Stimulated activated CD8-positive, alpha-beta memory T cell treated with anti-CD3 and anti-CD28 coated beads, Interleukin-2, amount 100 ng/mL, for 48 hours (primary cell): Measurements from ENCODE around the gene SLC51B.
"Not testable (repeated sequence)": the region's sequence is repeated elsewhere in the genome, so short reads cannot be mapped to it uniquely, and the experiment has no call there.

ENCODE experiments used
- DNase-seq, 2 donors: peaks; one replicate each; pipeline ENCODE4 v3.0.0-alpha.2; 2020; ENCODE audit warnings: low read depth in 2 of 2

SLC51B gene

GRCh38 chr15:65041787-65042186, 3.4 kb upstream of the SLC51B start:
- no peak for DNase-seq

- DNase-seq, result no peak
Observed at GRCh38 chr15:65042776-65043327, 2.3 kb upstream of the SLC51B start.

DNA sequence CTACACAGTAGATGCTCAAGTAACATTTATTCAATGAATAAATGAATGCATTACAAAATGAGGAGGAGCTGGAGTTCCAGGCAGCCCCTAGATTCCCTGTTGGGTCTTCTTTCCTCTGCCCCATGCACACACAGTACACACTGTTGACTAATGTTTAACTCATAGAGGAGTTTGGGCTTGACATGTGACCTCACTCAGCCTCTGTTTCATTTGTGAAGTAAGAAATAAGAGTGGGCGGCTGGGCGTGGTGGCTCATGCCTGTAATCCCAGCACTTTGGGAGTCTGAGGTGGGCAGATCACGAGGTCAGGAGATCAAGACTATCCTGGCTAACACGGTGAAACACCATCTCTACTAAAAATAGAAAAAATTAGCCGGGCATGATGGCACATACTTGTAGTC, 969 bp upstream of the SLC51B start:
- DNase-seq, result not testable (repeated sequence)

- no peak for DNase-seq
Observed at GRCh38 chr15:65048241-65048640, 3.1 kb downstream of the SLC51B start.

GRCh38 chr15:65049418-65049840, 4.2 kb downstream of the SLC51B start:
- DNase-seq, result peak; percentile 82 to 86

DNA sequence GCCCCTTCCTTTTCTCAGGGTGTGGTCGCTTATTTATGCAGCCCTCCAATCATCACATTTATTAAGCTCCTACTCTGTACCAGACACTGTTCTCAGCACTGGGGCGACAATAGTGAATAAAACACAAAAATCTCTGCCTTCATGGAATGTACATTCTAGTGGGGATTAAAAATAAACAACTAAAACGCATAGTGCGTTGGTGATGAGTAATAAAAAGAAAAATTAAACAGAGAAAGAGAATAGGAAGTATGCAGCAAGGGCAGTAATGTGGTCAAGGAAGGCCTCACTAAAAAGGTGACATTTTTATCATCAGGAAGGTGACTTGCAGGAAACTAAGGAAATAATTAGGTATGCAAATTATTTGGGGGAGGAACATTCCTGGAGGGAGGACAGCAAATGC, 5.1 kb downstream of the SLC51B start:
- DNase-seq, result no peak

DNA sequence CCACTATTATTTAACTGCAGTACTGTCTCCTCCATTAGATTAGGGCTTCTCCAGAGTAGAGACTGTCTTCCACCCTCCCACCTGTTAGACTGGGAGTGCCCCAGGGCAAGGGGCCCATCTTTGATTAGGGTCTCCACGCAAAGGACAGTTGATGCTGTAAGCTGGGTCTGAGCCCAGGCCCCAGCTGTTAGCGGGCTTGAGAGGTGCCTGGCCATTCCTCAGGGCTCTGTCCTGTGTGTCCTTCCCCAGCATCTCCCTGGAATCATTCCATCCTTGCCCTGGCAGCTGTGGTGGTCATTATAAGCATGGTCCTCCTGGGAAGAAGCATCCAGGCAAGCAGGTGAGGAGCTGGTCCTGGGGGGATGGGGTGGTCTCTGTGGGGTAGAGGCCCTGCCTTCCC, 6.1 kb downstream of the SLC51B start:
- no peak for DNase-seq

DNA sequence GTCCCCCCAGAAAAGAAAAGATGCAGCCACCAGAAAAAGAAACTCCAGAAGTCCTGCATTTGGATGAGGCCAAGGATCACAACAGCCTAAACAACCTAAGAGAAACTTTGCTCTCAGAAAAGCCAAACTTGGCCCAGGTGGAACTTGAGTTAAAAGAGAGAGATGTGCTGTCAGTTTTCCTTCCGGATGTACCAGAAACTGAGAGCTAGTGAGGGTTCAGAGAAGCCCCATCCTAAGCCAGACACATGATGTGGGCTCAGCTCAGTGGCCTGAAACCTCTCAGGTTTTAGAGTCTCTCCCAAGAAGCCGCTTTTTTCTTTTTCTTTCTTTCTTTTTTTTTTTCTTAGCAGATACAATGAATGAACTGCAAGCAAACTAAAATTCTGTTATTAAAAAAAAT, 7.8 kb downstream of the SLC51B start:
- DNase-seq, result no peak

GRCh38 chr15:65054333-65055200, 9.4 kb downstream of the SLC51B start:
- DNase-seq, result peak; percentile 39 to 49

DNA sequence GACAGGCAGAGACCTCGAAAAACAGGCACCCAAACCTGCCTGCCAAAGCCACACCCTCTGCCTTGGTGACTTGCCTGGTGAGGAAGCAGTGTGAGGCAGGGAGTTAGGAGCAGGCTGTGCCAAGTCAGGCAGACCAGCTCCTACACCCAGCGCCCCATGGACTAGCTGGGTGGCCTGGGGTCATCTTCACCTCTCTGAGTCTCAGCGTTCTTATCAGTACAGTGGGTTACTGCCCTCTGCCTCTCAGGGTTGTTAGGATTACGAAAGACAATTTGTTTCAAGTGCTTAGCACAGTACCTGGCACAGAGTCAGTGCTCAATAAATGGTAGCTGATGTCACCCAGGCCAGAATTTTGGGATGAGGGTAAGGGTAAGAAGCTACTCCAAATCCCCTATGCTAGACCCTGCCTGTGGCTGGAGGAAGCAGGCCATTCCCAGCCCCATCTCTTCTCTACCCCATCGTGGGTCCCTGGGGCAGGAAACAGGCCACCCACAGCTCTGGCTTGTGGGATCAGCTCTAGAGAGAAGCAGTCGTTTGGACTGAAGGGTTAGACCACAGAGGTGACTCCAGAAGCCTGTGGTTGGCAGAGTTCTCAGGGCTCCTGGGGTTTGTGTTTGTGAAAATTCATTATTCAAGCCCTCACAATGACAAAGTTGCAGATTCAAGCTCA, 10.1 kb downstream of the SLC51B start:
- DNase-seq, result no peak

- no peak for DNase-seq
Observed at GRCh38 chr15:65056106-65056505, 10.9 kb downstream of the SLC51B start.

GRCh38 chr15:65056868-65057548, 11.8 kb downstream of the SLC51B start:
- DNase-seq, result no peak

DNA sequence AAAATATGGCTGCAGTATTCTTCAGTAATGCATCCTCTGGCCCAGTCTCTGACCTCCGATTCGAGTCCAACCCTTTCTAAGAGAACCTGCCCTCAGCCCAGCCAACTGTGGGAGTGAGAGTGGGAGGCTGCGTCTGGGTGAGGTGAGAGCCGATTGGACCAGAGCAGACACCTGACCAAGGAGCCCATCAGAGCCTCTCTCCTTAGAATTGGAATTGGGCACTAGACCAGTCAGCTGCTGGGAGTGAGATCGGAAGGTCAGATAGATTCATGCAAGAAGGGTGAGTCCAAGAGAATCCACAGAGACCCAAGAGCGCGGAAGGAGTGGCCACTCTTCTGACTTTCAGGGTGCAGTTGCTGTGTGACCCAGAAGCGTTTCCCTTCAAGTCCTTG, 12.4 kb downstream of the SLC51B start:
- DNase-seq, result no peak

- no peak for DNase-seq
Observed at GRCh38 chr15:65058394-65059368, 13.5 kb downstream of the SLC51B start.

DNA sequence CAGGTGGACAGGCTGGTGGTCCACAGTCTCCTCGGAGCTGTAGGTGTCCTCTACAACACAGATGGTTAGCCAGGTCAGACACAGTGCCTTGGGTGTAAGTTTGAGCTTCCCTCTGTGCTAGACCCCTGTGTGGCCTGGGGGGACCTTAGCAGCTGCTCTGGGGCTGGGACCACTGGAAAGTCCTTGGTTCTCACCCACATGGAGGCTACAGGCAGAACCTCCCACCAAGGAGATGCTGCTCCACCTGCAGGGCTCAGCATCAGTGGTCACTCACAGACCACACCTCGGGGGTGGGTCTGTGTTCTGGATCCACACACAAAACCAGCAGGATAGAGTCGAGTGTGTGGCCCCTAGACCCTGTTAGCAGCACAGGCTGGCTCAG, 14.2 kb downstream of the SLC51B start:
- no peak for DNase-seq

- DNase-seq, result no peak
Observed at GRCh38 chr15:65059931-65060596, 14.9 kb downstream of the SLC51B start.

GRCh38 chr15:65060641-65061397, 15.6 kb downstream of the SLC51B start:
- no peak for DNase-seq

GRCh38 chr15:65062061-65062460, 16.9 kb downstream of the SLC51B start:
- no peak for DNase-seq

DNA sequence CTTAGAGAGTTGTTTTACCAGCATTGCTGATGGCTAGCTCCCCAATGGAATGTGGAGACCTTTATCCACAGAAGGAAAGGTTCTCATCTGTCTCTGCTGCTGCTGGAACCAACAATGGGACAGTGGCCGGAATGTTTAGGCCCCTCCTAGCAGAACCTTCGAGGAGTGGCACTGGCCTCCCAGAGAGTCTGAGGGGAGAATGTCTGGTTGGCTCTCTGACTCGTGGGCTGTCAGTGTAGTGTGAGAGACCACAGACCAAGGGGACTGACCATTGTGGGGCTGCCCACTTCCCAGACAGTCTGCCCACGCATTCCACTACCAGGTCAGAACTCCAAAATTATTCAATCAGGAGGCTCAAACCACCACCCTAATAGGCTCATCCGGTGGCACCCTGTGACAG, 17.5 kb downstream of the SLC51B start:
- no peak for DNase-seq
